ENCODE measurements around the gene GATA1. TPM values are rescaled to one million over a fixed set of nuclear protein-coding genes. Genes with fewer than 3 reads are reported as not detected.

Gene GATA1
- total and polyA plus RNA-seq, 10 donors: 0.15 to 5.5 (median 1.2) TPM

DNA sequence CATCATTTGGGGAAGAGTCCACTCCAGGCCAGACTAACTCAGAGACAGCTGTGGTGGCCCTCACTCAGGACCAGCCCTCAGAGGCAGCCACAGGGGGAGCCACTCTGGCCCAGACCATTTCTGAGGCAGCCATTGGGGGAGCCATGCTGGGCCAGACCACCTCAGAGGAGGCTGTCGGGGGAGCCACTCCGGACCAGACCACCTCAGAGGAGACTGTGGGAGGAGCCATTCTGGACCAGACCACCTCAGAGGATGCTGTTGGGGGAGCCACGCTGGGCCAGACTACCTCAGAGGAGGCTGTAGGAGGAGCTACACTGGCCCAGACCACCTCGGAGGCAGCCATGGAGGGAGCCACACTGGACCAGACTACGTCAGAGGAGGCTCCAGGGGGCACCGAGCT, 36.7 kb downstream of the GATA1 start:
- no peak for TF ChIP-seq POLR2AphosphoS5 (IDR thresholded peaks at IDR 0.05)
- TF ChIP-seq, protein P1, sequence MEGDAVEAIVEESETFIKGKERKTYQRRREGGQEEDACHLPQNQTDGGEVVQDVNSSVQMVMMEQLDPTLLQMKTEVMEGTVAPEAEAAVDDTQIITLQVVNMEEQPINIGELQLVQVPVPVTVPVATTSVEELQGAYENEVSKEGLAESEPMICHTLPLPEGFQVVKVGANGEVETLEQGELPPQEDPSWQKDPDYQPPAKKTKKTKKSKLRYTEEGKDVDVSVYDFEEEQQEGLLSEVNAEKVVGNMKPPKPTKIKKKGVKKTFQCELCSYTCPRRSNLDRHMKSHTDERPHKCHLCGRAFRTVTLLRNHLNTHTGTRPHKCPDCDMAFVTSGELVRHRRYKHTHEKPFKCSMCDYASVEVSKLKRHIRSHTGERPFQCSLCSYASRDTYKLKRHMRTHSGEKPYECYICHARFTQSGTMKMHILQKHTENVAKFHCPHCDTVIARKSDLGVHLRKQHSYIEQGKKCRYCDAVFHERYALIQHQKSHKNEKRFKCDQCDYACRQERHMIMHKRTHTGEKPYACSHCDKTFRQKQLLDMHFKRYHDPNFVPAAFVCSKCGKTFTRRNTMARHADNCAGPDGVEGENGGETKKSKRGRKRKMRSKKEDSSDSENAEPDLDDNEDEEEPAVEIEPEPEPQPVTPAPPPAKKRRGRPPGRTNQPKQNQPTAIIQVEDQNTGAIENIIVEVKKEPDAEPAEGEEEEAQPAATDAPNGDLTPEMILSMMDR (IDR thresholded peaks at IDR 0.05 in 8 of 11, conservative IDR thresholded peaks at IDR 0.05 in 3 of 11): no peak
- no peak for TF ChIP-seq POLR2A (IDR thresholded peaks at IDR 0.05)
- Histone ChIP-seq H3K27me3 (replicated peaks in 1 of 7) (peaks cover 0 to 38% (median 13%) of the 10 kb centered on the region in 7 donors), H3K36me3 (peaks cover 0 to 80% (median 5%) of the 10 kb centered on the region in 6 donors), H3K4me3 (no peak overlapping the region), H3K9me3 (peaks cover 0 to 8% (median 0%) of the 10 kb centered on the region in 8 donors), H3K27ac (no peak overlapping the region), H3K4me1 (peaks cover 0 to 15% (median 8%) of the 10 kb centered on the region in 6 donors)
- DNase-seq: no peak
- intact Hi-C loops (cut with DNase I; ENCODE audit: low total_unique reads): no loop called here
- 63 to 93% (median 81%) methylated on average over 1 to 6 of the region's 6 CpGs; no CpG with 5 or more reads in 1 of the 5 donors for WGBS, 5 donors

DNA sequence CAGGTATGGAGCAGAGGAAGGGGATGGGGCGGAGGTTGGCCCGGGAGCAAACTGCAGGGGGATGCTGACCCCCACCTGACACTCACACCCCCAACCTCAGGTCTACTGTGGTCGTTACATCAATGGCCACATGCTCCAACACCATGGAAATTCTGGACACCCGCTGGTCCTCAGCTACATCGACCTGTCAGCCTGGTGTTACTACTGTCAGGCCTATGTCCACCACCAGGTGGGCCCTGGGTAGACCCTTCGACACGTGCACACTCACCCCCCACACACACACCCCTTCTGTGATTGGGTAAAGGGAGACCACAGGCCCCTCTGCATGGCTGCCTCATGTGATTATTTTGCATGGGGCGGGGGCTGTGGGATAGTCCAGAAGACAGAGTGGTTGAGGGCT, 37.7 kb downstream of the GATA1 start:
- WGBS, 5 donors: 82 to 98% (median 94%) methylated on average over 5 to 8 of the region's 8 CpGs
- peaks cover 0 to 48% (median 14%) of the 10 kb centered on the region in 7 donors for H3K27me3 ChIP-seq (replicated peaks in 1 of 7)
- no peak for DNase-seq
- peaks cover 0 to 15% (median 8%) of the 10 kb centered on the region in 6 donors for H3K4me1 ChIP-seq
- TF ChIP-seq POLR2AphosphoS5 (IDR thresholded peaks at IDR 0.05): no peak
- TF ChIP-seq, protein P1 (IDR thresholded peaks at IDR 0.05 in 8 of 11, conservative IDR thresholded peaks at IDR 0.05 in 3 of 11): no peak
- peaks cover 0 to 70% (median 4%) of the 10 kb centered on the region in 6 donors for H3K36me3 ChIP-seq
- no peak overlapping the region for H3K27ac ChIP-seq
- no peak overlapping the region for H3K4me3 ChIP-seq
- intact Hi-C loops (cut with DNase I; ENCODE audit: low total_unique reads): no loop called here
- peaks cover 0 to 8% (median 0%) of the 10 kb centered on the region in 8 donors for H3K9me3 ChIP-seq

DNA sequence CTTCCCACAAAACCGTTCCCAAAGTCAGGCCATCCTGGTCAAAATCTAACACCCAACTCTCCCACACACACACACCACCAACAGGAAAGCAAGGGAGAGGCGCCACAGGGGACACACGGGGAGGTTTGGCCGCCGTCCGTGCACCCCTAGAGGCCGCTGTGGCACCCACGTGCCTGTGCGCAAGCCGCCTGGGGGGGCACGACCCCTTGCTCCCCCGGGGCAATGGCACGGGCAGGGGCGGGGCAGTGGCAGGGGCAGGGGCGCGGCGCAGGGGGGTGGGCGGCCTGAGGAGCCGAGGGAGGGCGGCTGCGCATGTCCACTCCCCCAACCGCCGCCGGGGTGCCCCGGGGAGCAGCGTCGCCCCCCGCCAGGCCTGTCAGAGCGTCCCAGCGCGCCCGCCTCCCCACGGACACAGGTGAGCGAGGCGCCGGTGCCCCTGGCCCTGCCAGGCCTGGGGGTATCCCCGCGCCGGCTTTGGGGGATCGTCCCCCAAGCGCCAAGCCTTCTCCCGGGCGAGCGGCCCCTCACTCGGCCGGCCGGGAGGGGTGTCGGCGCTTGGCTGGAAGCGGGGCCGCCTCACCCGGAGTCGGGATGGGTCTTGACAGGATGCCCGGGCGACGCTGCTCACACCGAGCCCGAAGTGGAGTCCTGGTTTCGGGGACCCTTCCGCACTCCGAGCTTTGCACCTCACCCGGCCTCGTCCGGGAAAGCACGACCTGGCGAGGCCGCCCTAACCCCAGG, 39.9 kb downstream of the GATA1 start, which contains the start of gene ERAS:
Gene ERAS (plus strand): TSS at position 379 of the 741 bp plus-strand sequence. CDS start 2,611 bp downstream, outside the sequence.
- TF ChIP-seq, protein P1 (IDR thresholded peaks at IDR 0.05 in 8 of 11, conservative IDR thresholded peaks at IDR 0.05 in 3 of 11): peak in 2 of 11 experiments; percentile 13 to 27
- TF ChIP-seq POLR2AphosphoS5 (IDR thresholded peaks at IDR 0.05) (peak in 1 of 3 donors; percentile 34), POLR2A (IDR thresholded peaks at IDR 0.05) (no peak)
- DNase-seq: peak; percentile 76
- Histone ChIP-seq H3K4me1 (peaks cover 0 to 15% (median 9%) of the 10 kb centered on the region in 6 donors), H3K4me3 (peak within 1 kb of the TSS in 1 of 8 donors; percentile 49), H3K9me3 (peaks cover 0 to 8% (median 0%) of the 10 kb centered on the region in 8 donors), H3K36me3 (peaks cover 0 to 48% (median 4%) of the 10 kb centered on the region in 6 donors), H3K27ac (no peak within 1 kb of the TSS), H3K27me3 (replicated peaks in 1 of 7) (peaks cover 0 to 69% (median 25%) of the 10 kb centered on the region in 7 donors)
- intact Hi-C loops (cut with DNase I; ENCODE audit: low total_unique reads): no loop called here
- WGBS, 5 donors: 7 to 54% (median 45%) methylated on average over 16 to 67 of the region's 67 CpGs

All from spleen (tissue), 11 donors.